Activated naive CD8-positive, alpha-beta T cell treated with anti-CD3 and anti-CD28 coated beads for 36 hours (primary cell): ENCODE data around the gene DCC. TPM values are rescaled to one million over a fixed set of nuclear protein-coding genes. Genes with fewer than 3 reads are reported as not detected.

Experiments used
- DNase-seq: peaks from one replicate; pipeline ENCODE4 v3.0.0; 2021
- H3K27ac Mint-ChIP-seq: one replicate; pipeline ENCODE4 v1.8.0; 2022; ENCODE audit warnings: mild to moderate bottlenecking, moderate library complexity, mixed read lengths
- H3K27me3 Mint-ChIP-seq: one replicate; pipeline ENCODE4 v1.8.0; 2022; ENCODE audit warnings: mild to moderate bottlenecking, mixed read lengths
- H3K36me3 Mint-ChIP-seq: one replicate; pipeline ENCODE4 v1.8.0; 2021; ENCODE audit warnings: mild to moderate bottlenecking, mixed read lengths
- H3K4me1 Mint-ChIP-seq: one replicate; pipeline ENCODE4 v1.8.0; 2021; ENCODE audit warnings: mixed read lengths
- H3K4me3 Mint-ChIP-seq: one replicate; pipeline ENCODE4 v1.8.0; 2022; ENCODE audit warnings: mild to moderate bottlenecking, moderate library complexity, mixed read lengths
- H3K9me3 Mint-ChIP-seq: one replicate; pipeline ENCODE4 v1.8.0; 2022; ENCODE audit warnings: mixed read lengths
- total RNA-seq, 2 experiments: library from RNA; stranded (reverse); gene quantifications; one replicate each; pipeline ENCODE4 v1.2.3, GENCODE V29; 2021

The DCC gene
- not detected for total RNA-seq

DNA sequence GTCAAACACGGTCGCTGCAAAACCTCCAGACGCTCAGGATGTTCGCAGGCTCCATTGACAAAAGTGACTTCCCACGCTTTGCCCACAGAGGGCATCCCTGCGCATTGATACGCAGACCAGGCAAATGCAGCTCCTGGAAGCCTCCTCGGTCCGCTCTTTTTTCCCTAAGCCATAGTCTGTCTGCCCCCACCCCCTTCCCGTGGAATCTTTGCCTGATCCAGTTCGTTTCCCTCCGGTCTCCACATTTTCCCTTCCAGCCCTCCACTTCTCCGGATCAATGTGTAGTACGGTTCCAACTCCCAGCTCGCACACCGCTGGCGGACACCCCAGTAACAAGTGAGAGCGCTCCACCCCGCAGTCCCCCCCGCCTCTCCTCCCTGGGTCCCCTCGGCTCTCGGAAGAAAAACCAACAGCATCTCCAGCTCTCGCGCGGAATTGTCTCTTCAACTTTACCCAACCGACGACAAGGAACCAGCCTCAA is at the start of gene DCC:
Gene DCC (plus strand): TSS at position 307 of the 481 bp plus-strand sequence. CDS start 591 bp downstream, outside the sequence.
- peaks cover 2% of the 10 kb centered on the region for H3K4me1 Mint-ChIP-seq
- H3K4me3 Mint-ChIP-seq: no peak within 1 kb of the TSS
- H3K9me3 Mint-ChIP-seq: peaks cover 4% of the 10 kb centered on the region
- peaks cover 45% of the 10 kb centered on the region for H3K27me3 Mint-ChIP-seq
- no peaks in the 10 kb centered on the region for H3K36me3 Mint-ChIP-seq
- no peak for DNase-seq
- H3K27ac Mint-ChIP-seq: no peak within 1 kb of the TSS

- Mint-ChIP-seq H3K36me3 (no peaks in the 10 kb centered on the region), H3K27me3 (no peaks in the 10 kb centered on the region), H3K9me3 (peaks cover 2% of the 10 kb centered on the region), H3K4me3 (no peak overlapping the region), H3K27ac (no peak overlapping the region), H3K4me1 (no peaks in the 10 kb centered on the region)
- no peak for DNase-seq
These were observed 29.3 kb upstream of the DCC start for GRCh38 chr18:52310651-52311050.

DNA sequence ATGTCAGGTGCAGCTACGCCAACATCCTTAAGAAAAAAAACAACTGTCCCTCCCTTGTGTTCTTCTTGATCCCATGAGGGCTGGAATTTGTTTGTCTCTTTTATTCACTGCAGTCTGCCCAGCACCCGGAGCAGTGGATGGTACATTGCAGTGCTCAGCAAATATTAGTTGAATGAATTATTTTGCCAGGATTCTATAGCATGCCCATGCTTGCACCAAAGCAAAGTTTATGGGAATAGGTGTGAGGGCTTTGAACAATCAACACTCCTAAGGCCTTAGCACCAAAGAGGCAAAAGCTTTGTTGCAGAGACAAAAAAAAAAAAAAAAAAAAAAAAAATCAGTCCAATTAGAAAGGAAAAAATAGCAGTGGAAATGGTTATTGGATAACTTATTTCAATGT is 28.7 kb upstream of the DCC start:
- H3K4me1 Mint-ChIP-seq: no peaks in the 10 kb centered on the region

DNA sequence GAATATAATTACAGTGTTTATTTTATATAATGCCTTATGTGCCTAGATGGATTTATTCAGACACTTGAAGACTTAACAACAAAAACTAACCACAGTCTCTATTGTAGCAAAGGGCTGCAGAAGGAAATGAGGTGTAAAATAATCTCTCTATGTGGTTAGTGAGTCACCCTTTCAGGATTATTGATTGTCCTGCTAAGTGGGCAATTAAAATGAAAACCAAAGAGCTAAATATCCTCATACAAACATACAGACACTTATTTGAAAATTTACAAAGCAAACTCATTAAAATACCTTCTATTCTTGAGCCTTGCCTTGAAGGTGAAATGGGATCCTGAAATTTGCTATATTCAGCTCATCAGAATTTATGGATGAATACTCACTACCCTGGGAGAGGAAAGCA is 27.7 kb upstream of the DCC start:
- H3K9me3 Mint-ChIP-seq: peaks cover 3% of the 10 kb centered on the region
- no peaks in the 10 kb centered on the region for H3K36me3 Mint-ChIP-seq
- no peak overlapping the region for H3K27ac Mint-ChIP-seq
- no peak for DNase-seq
- H3K4me3 Mint-ChIP-seq: no peak overlapping the region
- no peaks in the 10 kb centered on the region for H3K27me3 Mint-ChIP-seq
- no peaks in the 10 kb centered on the region for H3K4me1 Mint-ChIP-seq

More for the DNA sequence above, 28.7 kb upstream of the DCC start:
- Mint-ChIP-seq H3K27me3 (no peaks in the 10 kb centered on the region), H3K9me3 (peaks cover 3% of the 10 kb centered on the region), H3K27ac (no peak overlapping the region), H3K4me3 (no peak overlapping the region), H3K36me3 (no peaks in the 10 kb centered on the region)
- DNase-seq: no peak

GRCh38 chr18:52313213-52313612 is 26.8 kb upstream of the DCC start:
- H3K27me3 Mint-ChIP-seq: no peaks in the 10 kb centered on the region
- DNase-seq: no peak
- no peak overlapping the region for H3K27ac Mint-ChIP-seq
- no peaks in the 10 kb centered on the region for H3K36me3 Mint-ChIP-seq
- no peaks in the 10 kb centered on the region for H3K4me1 Mint-ChIP-seq
- H3K4me3 Mint-ChIP-seq: no peak overlapping the region
- H3K9me3 Mint-ChIP-seq: peaks cover 3% of the 10 kb centered on the region

- Mint-ChIP-seq H3K4me3 (no peak overlapping the region), H3K9me3 (peaks cover 1% of the 10 kb centered on the region), H3K27ac (no peak overlapping the region), H3K4me1 (no peaks in the 10 kb centered on the region), H3K27me3 (no peaks in the 10 kb centered on the region), H3K36me3 (no peaks in the 10 kb centered on the region)
- no peak for DNase-seq
These were observed 20.5 kb upstream of the DCC start for GRCh38 chr18:52319424-52319983.

DNA sequence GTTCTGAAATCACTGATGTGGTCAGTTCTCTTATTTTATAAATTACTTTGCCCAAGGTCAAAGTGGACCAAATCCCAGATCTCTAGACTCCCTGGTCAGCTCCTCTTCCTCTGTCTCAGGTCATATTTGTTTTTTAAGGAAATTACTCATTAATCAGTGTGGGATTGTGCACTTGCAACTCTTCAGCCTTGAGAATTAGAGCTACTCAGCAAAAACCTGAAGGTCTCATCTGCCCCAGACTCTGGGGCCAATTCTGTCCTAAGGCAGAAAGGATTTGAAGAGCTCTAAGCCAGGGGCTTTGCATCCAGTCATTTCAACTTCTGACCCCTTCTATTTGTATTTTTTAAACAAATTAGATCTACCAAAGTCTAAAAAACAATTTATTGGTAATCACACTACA is 17.7 kb upstream of the DCC start:
- Mint-ChIP-seq H3K27me3 (no peaks in the 10 kb centered on the region), H3K4me1 (no peaks in the 10 kb centered on the region), H3K9me3 (no peaks in the 10 kb centered on the region), H3K36me3 (no peaks in the 10 kb centered on the region), H3K27ac (no peak overlapping the region), H3K4me3 (no peak overlapping the region)
- no peak for DNase-seq

- H3K27me3 Mint-ChIP-seq: no peaks in the 10 kb centered on the region
- no peak overlapping the region for H3K27ac Mint-ChIP-seq
- H3K4me1 Mint-ChIP-seq: no peaks in the 10 kb centered on the region
- no peaks in the 10 kb centered on the region for H3K9me3 Mint-ChIP-seq
- H3K36me3 Mint-ChIP-seq: no peaks in the 10 kb centered on the region
- no peak for DNase-seq
- no peak overlapping the region for H3K4me3 Mint-ChIP-seq
These were observed 16.2 kb upstream of the DCC start for GRCh38 chr18:52323802-52324201.

DNA sequence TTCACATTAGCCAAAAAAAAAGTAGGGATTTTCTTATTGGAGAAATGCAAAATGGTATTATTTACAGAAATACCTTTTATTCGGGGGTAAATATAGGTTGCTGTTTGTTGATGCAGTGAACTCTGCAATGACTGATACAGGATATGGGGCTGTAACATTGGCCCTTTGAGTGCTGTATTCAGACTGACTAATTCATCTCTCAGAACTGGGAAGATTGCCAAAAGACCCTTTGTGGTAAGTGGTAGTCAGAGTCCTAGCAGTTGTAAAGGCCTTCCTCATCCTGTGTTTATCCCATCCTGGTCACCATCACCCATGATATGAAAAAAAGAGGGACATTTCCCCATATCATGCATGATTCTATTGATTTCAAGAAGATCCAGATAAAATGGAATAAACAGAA is 14.0 kb upstream of the DCC start:
- Mint-ChIP-seq H3K27ac (no peak overlapping the region), H3K4me1 (no peaks in the 10 kb centered on the region), H3K4me3 (no peak overlapping the region), H3K9me3 (no peaks in the 10 kb centered on the region), H3K27me3 (no peaks in the 10 kb centered on the region), H3K36me3 (no peaks in the 10 kb centered on the region)
- DNase-seq: no peak

- Mint-ChIP-seq H3K4me1 (no peaks in the 10 kb centered on the region), H3K27ac (no peak overlapping the region), H3K4me3 (no peak overlapping the region), H3K36me3 (no peaks in the 10 kb centered on the region), H3K27me3 (peaks cover 15% of the 10 kb centered on the region), H3K9me3 (peaks cover 2% of the 10 kb centered on the region)
- no peak for DNase-seq
These were observed 6.1 kb upstream of the DCC start for GRCh38 chr18:52333860-52334259.

DNA sequence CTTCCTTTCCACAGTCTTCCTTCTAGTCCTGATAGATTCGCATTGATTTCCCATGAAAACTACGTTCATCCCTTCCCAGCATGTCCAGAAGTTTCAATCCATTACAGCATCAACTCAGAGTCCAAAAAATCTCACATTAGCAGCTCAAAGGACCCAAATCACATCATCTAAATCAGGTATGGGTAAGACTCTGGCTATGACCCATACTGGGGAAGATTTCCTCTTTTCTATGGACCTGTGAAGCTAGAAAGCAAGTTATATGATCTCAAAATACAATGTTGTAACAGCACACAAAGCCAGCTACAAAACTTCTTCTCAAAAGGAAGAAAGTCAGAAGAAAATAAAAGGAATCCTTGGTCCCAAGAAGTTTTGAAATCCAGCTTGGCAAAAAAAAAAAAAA is 5.7 kb upstream of the DCC start:
- Mint-ChIP-seq H3K36me3 (no peaks in the 10 kb centered on the region), H3K9me3 (peaks cover 2% of the 10 kb centered on the region), H3K27ac (no peak overlapping the region), H3K4me3 (no peak overlapping the region), H3K27me3 (peaks cover 19% of the 10 kb centered on the region), H3K4me1 (no peaks in the 10 kb centered on the region)
- no peak for DNase-seq

DNA sequence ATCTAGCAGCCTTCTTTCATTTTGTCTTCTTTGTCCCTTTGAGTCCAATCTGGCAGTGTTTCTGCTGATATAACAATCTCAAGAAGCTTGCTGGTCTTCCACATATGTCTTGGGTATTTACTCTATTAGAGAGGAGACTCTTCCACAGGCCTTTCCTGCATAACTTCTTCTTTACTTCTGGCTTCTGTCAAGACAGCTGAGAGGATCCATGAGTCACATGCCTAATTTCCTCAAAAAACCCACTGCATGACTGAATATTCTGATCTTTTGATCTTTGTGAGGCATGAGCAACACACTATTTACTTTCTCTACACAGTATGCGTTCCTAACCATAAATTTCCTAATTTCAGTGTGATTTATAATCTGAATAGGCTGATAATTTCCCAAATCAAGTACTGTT is 5.1 kb upstream of the DCC start:
- H3K9me3 Mint-ChIP-seq: peaks cover 2% of the 10 kb centered on the region
- H3K27me3 Mint-ChIP-seq: peaks cover 25% of the 10 kb centered on the region
- H3K4me1 Mint-ChIP-seq: peaks cover under 1% of the 10 kb centered on the region
- no peak overlapping the region for H3K27ac Mint-ChIP-seq
- H3K36me3 Mint-ChIP-seq: no peaks in the 10 kb centered on the region
- no peak overlapping the region for H3K4me3 Mint-ChIP-seq
- DNase-seq: no peak

GRCh38 chr18:52337276-52337675 is 2.7 kb upstream of the DCC start:
- H3K27me3 Mint-ChIP-seq: peaks cover 47% of the 10 kb centered on the region
- no peak overlapping the region for H3K4me3 Mint-ChIP-seq
- no peak for DNase-seq
- H3K36me3 Mint-ChIP-seq: no peaks in the 10 kb centered on the region
- H3K9me3 Mint-ChIP-seq: peaks cover 4% of the 10 kb centered on the region
- peaks cover 2% of the 10 kb centered on the region for H3K4me1 Mint-ChIP-seq
- H3K27ac Mint-ChIP-seq: no peak overlapping the region

- DNase-seq: no peak
- Mint-ChIP-seq H3K36me3 (no peaks in the 10 kb centered on the region), H3K9me3 (peaks cover 4% of the 10 kb centered on the region), H3K4me1 (peaks cover 2% of the 10 kb centered on the region), H3K27me3 (peaks cover 41% of the 10 kb centered on the region), H3K27ac (no peak overlapping the region), H3K4me3 (no peak overlapping the region)
These were observed 557 bp downstream of the DCC start for GRCh38 chr18:52340406-52341102.

DNA sequence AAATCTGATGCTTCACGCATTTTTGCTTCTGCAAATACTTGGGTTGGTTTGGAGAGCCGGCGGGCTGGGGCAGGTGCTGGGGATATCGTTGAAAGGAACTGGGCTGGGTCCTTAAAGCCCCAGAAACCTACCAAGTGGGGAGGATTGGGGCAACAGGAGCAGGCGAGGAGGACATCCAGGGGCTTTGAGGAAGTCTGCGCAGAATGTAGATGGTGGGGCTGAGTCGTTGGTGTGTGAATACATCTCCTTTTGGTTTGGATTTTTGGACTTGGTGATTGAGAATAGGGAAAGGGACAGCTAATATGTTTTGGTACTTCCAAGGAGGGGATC is 1.1 kb downstream of the DCC start:
- Mint-ChIP-seq H3K27me3 (peaks cover 39% of the 10 kb centered on the region), H3K9me3 (peaks cover 4% of the 10 kb centered on the region), H3K27ac (no peak overlapping the region), H3K36me3 (no peaks in the 10 kb centered on the region), H3K4me3 (no peak overlapping the region), H3K4me1 (peaks cover 2% of the 10 kb centered on the region)
- DNase-seq: no peak
